Spleen (tissue), 3 donors: ENCODE results near the gene LRRC4C.

Experiments
- POLR2A ChIP-seq, 3 donors: fragments of 450-650 bp; IDR thresholded peaks; one replicate each; pipeline ENCODE4 v1.5.1; 2017; ENCODE audit warnings: antibody characterized with exemption in 3 of 3, mild to moderate bottlenecking in 1 of 3
- POLR2AphosphoS5 ChIP-seq, 3 donors: sonication (generic); formaldehyde crosslinking; IDR thresholded peaks; one replicate each; pipeline ENCODE4 v1.5.1; 2017; ENCODE audit warnings: antibody characterized with exemption in 3 of 3

DNA sequence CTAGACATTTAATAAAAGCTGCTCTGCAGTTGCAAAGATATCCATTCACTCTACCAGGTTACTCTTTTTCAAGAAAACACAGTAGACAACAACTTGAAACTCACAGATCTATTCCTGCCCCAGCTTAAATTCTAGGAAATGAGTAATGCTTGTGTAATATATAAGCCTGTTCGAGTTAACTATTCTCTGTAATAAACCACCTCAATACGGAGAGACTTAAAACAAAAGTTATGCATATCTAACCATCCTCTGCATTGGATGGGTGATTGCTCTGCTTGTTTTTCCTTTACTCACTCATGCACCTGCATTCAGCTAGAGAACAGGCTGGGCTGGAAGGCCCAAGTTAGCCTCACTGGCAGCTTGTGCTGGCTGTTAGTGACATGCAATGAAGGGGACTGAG, 13.3 kb downstream of the LRRC4C start:
- TF ChIP-seq POLR2A (IDR thresholded peaks at IDR 0.05) (no peak), POLR2AphosphoS5 (IDR thresholded peaks at IDR 0.05) (no peak)
